ENCODE measurements around the gene SDK2. TPM values are rescaled to one million over a fixed set of nuclear protein-coding genes. Genes with fewer than 3 reads are reported as not detected.

SDK2 gene
- polyA plus RNA-seq, 3 donors: 0.01 TPM; not detected in 2

DNA sequence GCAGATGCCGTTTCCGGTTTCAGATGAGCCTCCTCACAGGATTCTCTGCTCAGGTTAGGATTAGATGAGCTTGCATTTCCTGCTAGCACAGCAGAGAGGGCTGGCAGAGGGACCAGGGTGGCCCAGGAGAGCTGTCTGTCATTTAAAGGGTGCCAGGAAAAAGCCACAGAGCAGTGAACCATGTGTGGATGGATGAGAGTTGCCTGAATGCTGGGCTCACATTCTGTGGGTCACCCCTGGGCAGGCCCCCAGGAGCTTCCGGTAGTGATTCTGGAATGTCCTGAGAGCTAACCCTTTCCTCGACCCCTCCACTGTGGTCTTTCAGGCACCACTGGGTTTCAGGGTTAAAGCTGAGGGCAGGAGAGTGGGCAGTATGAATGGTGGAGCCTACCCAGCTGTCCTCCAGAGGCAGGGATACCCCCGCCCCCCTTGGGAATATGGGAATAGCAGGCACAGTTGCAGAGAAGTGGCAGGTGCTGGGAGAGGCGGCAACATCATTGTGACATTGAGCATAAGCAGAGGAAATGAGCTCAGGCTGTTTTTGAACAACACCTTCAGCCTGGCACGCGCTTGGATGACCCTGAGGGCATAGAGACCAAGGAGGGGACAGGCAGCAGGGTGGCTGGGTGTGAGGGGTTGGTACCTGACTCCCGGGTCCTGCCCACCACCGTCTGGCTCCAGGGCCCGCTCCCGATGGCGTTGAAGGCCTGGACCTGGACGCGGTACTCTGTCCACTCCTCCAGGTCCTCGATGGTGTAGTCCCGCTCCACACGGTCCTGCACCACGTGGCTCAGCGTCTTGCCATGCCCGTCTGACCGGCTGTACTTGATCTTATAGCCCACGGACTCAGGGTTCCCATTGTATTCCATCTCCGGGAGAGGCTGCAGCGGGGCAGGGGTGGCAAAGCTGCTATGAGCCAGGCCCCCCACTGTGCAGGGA is 249.5 kb downstream of the SDK2 start:
- H3K79me2 ChIP-seq (ENCODE audit: insufficient read depth, low read length): no peaks in the 10 kb centered on the region
- Mint-ChIP-seq H3K27ac (peak overlapping the region in 1 of 7 donors; percentile 3), H3K27me3 (ENCODE audit: low read depth in 3 of 3) (peaks cover 0 to 4% (median 4%) of the 10 kb centered on the region in 3 donors), H3K9me3 (peaks cover 0 to 4% (median 0%) of the 10 kb centered on the region in 7 donors), H3K4me3 (no peak overlapping the region), H3K36me3 (no peaks in the 10 kb centered on the region), H3K4me1 (no peaks in the 10 kb centered on the region)
- H3K4me3 ChIP-seq (replicated peaks in 1 of 3; ENCODE audit: low read depth in 2 of 3, low read length in 3 of 3): no peak overlapping the region
- 94% methylated on average over 22 of the region's 25 CpGs for WGBS (ENCODE audit: insufficient coverage)
- intact Hi-C loops (cut with micrococcal nuclease): no loop called here
- H4K20me1 ChIP-seq (ENCODE audit: insufficient read depth, low read length): no peaks in the 10 kb centered on the region
- no peak overlapping the region for H3K27ac ChIP-seq (ENCODE audit: low read depth in 1 of 2, low read length in 2 of 2)
- TF ChIP-seq, protein P1, sequence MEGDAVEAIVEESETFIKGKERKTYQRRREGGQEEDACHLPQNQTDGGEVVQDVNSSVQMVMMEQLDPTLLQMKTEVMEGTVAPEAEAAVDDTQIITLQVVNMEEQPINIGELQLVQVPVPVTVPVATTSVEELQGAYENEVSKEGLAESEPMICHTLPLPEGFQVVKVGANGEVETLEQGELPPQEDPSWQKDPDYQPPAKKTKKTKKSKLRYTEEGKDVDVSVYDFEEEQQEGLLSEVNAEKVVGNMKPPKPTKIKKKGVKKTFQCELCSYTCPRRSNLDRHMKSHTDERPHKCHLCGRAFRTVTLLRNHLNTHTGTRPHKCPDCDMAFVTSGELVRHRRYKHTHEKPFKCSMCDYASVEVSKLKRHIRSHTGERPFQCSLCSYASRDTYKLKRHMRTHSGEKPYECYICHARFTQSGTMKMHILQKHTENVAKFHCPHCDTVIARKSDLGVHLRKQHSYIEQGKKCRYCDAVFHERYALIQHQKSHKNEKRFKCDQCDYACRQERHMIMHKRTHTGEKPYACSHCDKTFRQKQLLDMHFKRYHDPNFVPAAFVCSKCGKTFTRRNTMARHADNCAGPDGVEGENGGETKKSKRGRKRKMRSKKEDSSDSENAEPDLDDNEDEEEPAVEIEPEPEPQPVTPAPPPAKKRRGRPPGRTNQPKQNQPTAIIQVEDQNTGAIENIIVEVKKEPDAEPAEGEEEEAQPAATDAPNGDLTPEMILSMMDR (IDR thresholded peaks at IDR 0.05): no peak
- H3K9me3 ChIP-seq (replicated peaks in 1 of 2; ENCODE audit: control insufficient read depth in 1 of 2, insufficient read depth in 1 of 2, low read length in 2 of 2): no peaks in the 10 kb centered on the region
- H3K9ac ChIP-seq (ENCODE audit: insufficient read depth, low read length, poor library complexity, severe bottlenecking): no peak overlapping the region
- no peak overlapping the region for H2AFZ ChIP-seq (ENCODE audit: insufficient read depth, low read depth, low read length, poor library complexity, severe bottlenecking)
- no peak overlapping the region for H3K4me2 ChIP-seq (replicated peaks; ENCODE audit: extremely low read depth, low read length, poor library complexity, severe bottlenecking)
- no peak for DNase-seq
- no peaks in the 10 kb centered on the region for H3K4me1 ChIP-seq (ENCODE audit: control insufficient read depth in 1 of 2, insufficient read depth in 2 of 2, low read length in 2 of 2)
- no peaks in the 10 kb centered on the region for H3K27me3 ChIP-seq (ENCODE audit: control insufficient read depth in 2 of 2, insufficient read depth in 2 of 2, low read length in 2 of 2)
- no peaks in the 10 kb centered on the region for H3K36me3 ChIP-seq (replicated peaks in 1 of 2; ENCODE audit: control insufficient read depth in 1 of 2, insufficient read depth in 2 of 2, low read length in 2 of 2)

GRCh38 chr17:73393962-73394361 is 250.3 kb downstream of the SDK2 start:
- Histone ChIP-seq H4K20me1 (ENCODE audit: insufficient read depth, low read length) (no peaks in the 10 kb centered on the region), H3K4me3 (replicated peaks in 1 of 3; ENCODE audit: low read depth in 2 of 3, low read length in 3 of 3) (no peak overlapping the region), H3K27ac (ENCODE audit: low read depth in 1 of 2, low read length in 2 of 2) (no peak overlapping the region), H3K36me3 (replicated peaks in 1 of 2; ENCODE audit: control insufficient read depth in 1 of 2, insufficient read depth in 2 of 2, low read length in 2 of 2) (no peaks in the 10 kb centered on the region), H3K9me3 (replicated peaks in 1 of 2; ENCODE audit: control insufficient read depth in 1 of 2, insufficient read depth in 1 of 2, low read length in 2 of 2) (no peaks in the 10 kb centered on the region), H3K4me1 (ENCODE audit: control insufficient read depth in 1 of 2, insufficient read depth in 2 of 2, low read length in 2 of 2) (no peaks in the 10 kb centered on the region), H3K9ac (ENCODE audit: insufficient read depth, low read length, poor library complexity, severe bottlenecking) (no peak overlapping the region), H3K4me2 (replicated peaks; ENCODE audit: extremely low read depth, low read length, poor library complexity, severe bottlenecking) (no peak overlapping the region), H3K79me2 (ENCODE audit: insufficient read depth, low read length) (no peaks in the 10 kb centered on the region), H3K27me3 (ENCODE audit: control insufficient read depth in 2 of 2, insufficient read depth in 2 of 2, low read length in 2 of 2) (no peaks in the 10 kb centered on the region), H2AFZ (ENCODE audit: insufficient read depth, low read depth, low read length, poor library complexity, severe bottlenecking) (no peak overlapping the region)
- no peak for DNase-seq
- Mint-ChIP-seq H3K4me3 (no peak overlapping the region), H3K36me3 (no peaks in the 10 kb centered on the region), H3K27me3 (ENCODE audit: low read depth in 3 of 3) (peaks cover 0 to 4% (median 2%) of the 10 kb centered on the region in 3 donors), H3K27ac (no peak overlapping the region), H3K4me1 (no peaks in the 10 kb centered on the region), H3K9me3 (peaks cover 0 to 4% (median 0%) of the 10 kb centered on the region in 7 donors)
- TF ChIP-seq, protein P1 (IDR thresholded peaks at IDR 0.05): no peak
- 95% methylated on average over 9 of the region's 11 CpGs for WGBS (ENCODE audit: insufficient coverage)
- intact Hi-C loops (cut with micrococcal nuclease): no loop called here
